Measurements from ENCODE around the gene FOCAD.

- TF ChIP-seq, protein P1, sequence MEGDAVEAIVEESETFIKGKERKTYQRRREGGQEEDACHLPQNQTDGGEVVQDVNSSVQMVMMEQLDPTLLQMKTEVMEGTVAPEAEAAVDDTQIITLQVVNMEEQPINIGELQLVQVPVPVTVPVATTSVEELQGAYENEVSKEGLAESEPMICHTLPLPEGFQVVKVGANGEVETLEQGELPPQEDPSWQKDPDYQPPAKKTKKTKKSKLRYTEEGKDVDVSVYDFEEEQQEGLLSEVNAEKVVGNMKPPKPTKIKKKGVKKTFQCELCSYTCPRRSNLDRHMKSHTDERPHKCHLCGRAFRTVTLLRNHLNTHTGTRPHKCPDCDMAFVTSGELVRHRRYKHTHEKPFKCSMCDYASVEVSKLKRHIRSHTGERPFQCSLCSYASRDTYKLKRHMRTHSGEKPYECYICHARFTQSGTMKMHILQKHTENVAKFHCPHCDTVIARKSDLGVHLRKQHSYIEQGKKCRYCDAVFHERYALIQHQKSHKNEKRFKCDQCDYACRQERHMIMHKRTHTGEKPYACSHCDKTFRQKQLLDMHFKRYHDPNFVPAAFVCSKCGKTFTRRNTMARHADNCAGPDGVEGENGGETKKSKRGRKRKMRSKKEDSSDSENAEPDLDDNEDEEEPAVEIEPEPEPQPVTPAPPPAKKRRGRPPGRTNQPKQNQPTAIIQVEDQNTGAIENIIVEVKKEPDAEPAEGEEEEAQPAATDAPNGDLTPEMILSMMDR (conservative IDR thresholded peaks at IDR 0.05; ENCODE audit: low read length) = no peak
- no peak for TF ChIP-seq EZH2phosphoT487 (IDR thresholded peaks at IDR 0.05; ENCODE audit: borderline replicate concordance, low read depth, low read length)
Observed at GRCh38 chr9:20880675-20881074, 196.6 kb downstream of the FOCAD start.
